SJCRH30 (cell line): ENCODE data around the gene RASAL2. TPM values are rescaled to one million over a fixed set of nuclear protein-coding genes. Genes with fewer than 3 reads are reported as not detected.

ENCODE experiments used
- DNase-seq, 2 experiments: peaks; one replicate each; pipeline ENCODE4 v3.0.0-alpha.2; 2015 to 2020
- H3K27ac ChIP-seq: fragments of 250-450 bp; sonication (Bioruptor Pico); 2 replicates; pipeline ENCODE4 v1.5.1; 2020; ENCODE audit warnings: mild to moderate bottlenecking, moderate library complexity
- H3K27me3 ChIP-seq: fragments of 250-450 bp; sonication (Bioruptor Pico); 2 replicates; pipeline ENCODE4 v1.5.1; 2020; ENCODE audit warnings: mild to moderate bottlenecking, moderate library complexity
- H3K36me3 ChIP-seq: fragments of 250-450 bp; sonication (Bioruptor Pico); 2 replicates; pipeline ENCODE4 v1.5.1; 2020; ENCODE audit warnings: mild to moderate bottlenecking, moderate library complexity
- H3K4me1 ChIP-seq: fragments of 250-450 bp; sonication (Bioruptor Pico); 2 replicates; pipeline ENCODE4 v1.5.1; 2020; ENCODE audit warnings: mild to moderate bottlenecking, moderate library complexity
- H3K4me3 ChIP-seq: fragments of 250-450 bp; sonication (Bioruptor Pico); 2 replicates; pipeline ENCODE4 v1.5.1; 2020; ENCODE audit warnings: mild to moderate bottlenecking, moderate library complexity
- H3K9me3 ChIP-seq: fragments of 250-450 bp; sonication (Bioruptor Pico); replicated peaks from 2 replicates; pipeline ENCODE4 v1.5.1; 2020; ENCODE audit warnings: mild to moderate bottlenecking, moderate library complexity
- total RNA-seq: library from RNA; depleted of rRNA; stranded (reverse); fragments of >200 nt; shearing (Covaris generic); gene quantifications from 2 replicates; pipeline ENCODE4 v1.2.3, GENCODE V29; 2014

The RASAL2 gene
- total RNA-seq, 1 experiment from 2014 or later, result 8.1 TPM

GRCh38 chr1:178146436-178146835, 52.5 kb downstream of the RASAL2 start:
- H3K27me3 ChIP-seq, result no peaks in the 10 kb centered on the region
- no peak overlapping the region for H3K27ac ChIP-seq

GRCh38 chr1:178150610-178151009, 56.7 kb downstream of the RASAL2 start:
- H3K27ac ChIP-seq, result no peak overlapping the region
- H3K36me3 ChIP-seq, result no peaks in the 10 kb centered on the region
- no peaks in the 10 kb centered on the region for H3K27me3 ChIP-seq
- H3K4me3 ChIP-seq, result no peak overlapping the region
- peaks cover 7% of the 10 kb centered on the region; the same call in 1 of the 2 replicates for H3K4me1 ChIP-seq
- no peaks in the 10 kb centered on the region for H3K9me3 ChIP-seq
- peak in 1 of 2 experiments; percentile 15 for DNase-seq

More at GRCh38 chr1:178146436-178146835, 52.5 kb downstream of the RASAL2 start:
- DNase-seq, result no peak
- Histone ChIP-seq H3K36me3 (no peaks in the 10 kb centered on the region), H3K9me3 (no peaks in the 10 kb centered on the region), H3K4me1 (peaks cover 7% of the 10 kb centered on the region; the same call in 1 of the 2 replicates), H3K4me3 (no peak overlapping the region)

DNA sequence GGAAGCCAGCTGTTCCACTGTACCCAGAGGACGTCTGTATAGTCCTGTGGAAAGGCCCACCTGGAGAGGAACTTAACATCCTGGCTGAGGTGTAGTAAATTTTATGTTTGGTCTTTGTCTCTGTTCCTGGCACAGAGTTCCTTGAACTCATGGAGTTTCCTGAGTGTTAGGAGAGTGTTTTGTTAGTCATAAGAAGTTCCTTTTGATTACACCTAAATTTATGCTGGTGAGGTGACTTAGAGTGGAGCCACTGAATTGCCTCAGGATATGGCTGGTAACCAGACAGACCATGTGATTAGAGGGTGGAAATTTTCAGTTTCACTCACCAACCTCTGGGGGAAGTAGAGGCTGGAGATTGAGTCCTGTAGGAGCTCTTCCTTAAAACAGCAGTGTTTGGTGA, 57.9 kb downstream of the RASAL2 start:
- no peaks in the 10 kb centered on the region for H3K27me3 ChIP-seq
- H3K9me3 ChIP-seq, result no peaks in the 10 kb centered on the region
- H3K4me1 ChIP-seq, result peaks cover 7% of the 10 kb centered on the region; the same call in 1 of the 2 replicates
- no peak for DNase-seq
- no peaks in the 10 kb centered on the region for H3K36me3 ChIP-seq
- H3K27ac ChIP-seq, result no peak overlapping the region
- no peak overlapping the region for H3K4me3 ChIP-seq

DNA sequence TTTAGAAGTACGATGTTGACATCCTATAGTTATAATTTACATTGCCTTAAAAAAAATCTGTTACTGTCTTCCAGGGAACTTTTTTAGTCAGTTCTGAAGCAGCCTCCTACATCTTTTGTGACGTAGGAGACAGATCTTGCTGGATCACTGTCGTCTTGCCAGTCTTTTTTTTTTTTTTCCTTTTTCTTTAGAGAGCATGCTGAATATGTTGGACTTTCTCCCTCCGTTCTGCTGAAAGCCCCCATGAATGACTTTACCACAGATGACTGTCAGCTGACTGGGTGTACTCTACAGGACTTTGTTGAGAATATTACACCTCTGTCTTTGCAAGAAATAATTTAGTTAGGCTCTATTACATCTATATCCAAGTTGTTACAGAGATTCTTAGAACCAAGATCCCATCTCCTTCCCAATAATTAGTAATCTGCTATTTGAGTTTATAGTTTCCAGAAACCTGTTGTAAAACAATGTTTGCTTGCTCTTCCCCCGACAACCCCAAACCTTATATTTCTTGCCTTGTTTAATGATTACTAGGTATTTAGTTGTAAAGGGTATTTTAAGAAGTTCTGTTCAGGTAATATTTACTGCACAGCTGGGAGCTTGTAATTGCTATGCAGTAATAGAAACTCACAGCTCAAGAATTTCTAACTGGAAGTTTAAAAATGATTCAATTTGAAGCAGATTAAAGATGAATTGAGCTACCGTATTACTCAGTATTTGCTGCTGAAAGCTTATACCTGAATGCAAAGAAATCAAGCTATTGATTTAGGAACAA, 61.8 kb downstream of the RASAL2 start:
- DNase-seq, result no peak

DNA sequence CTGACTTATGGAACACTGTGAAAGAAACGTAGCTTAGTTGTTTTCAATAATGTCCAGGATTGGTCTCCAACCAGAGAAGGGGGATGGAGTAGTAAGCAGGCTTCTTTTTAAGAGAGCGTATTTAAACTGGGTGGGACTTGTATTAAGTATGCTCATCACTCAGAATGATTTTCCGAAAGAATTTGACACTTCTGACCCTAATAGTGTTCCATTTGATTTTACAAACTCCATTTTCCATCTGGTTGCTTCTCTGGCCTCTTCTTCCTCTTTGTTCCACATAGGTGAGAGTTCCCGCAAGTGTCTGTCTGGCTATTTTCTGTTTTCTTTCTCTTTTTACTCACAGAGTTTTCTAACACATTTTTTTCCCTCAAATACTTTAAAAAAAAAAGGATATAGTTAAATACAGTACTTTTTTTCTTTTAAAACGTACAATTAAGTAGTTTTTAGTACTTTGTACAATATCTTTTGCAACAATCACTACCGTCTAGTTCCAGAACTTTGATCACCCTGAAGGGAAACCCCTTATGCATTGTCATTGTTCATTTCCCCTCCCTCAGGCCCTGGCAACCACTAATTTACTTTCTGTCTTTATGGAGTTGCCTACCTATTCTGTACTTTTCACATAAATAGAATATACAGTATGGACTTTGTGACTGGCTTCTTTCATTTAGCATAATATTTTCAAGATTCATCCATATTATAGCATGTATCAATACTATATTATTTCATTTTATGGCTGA, 67.0 kb downstream of the RASAL2 start:
- Histone ChIP-seq H3K4me1 (no peaks in the 10 kb centered on the region), H3K4me3 (no peak overlapping the region), H3K27ac (no peak overlapping the region), H3K36me3 (no peaks in the 10 kb centered on the region), H3K9me3 (no peaks in the 10 kb centered on the region), H3K27me3 (no peaks in the 10 kb centered on the region)
- no peak for DNase-seq

More for the DNA sequence above, 61.8 kb downstream of the RASAL2 start:
- no peaks in the 10 kb centered on the region for H3K27me3 ChIP-seq
- no peak overlapping the region for H3K27ac ChIP-seq
- no peak overlapping the region for H3K4me3 ChIP-seq
- no peaks in the 10 kb centered on the region for H3K36me3 ChIP-seq
- peaks cover 3% of the 10 kb centered on the region; the same call in 1 of the 2 replicates for H3K4me1 ChIP-seq
- H3K9me3 ChIP-seq, result no peaks in the 10 kb centered on the region

DNA sequence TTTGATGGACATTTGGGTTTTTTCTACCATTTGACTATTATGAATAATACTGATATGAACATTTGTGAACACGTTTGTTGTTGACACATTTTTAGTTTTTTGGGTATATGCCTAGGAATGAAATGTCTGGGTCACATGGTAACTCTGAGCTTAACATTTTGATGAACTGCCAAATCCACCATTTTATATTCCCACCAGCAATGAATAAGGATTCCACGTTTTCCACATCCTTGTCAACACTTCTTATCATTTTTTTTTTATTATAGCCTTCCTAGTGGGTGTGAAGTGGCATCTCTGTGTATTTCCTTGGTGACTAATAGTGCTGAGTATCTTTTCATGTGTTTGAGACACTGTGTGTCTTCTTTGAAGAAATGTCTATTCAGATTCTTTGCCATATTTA, 67.6 kb downstream of the RASAL2 start:
- Histone ChIP-seq H3K27ac (no peak overlapping the region), H3K4me1 (no peaks in the 10 kb centered on the region), H3K4me3 (no peak overlapping the region), H3K27me3 (no peaks in the 10 kb centered on the region), H3K36me3 (no peaks in the 10 kb centered on the region), H3K9me3 (no peaks in the 10 kb centered on the region)
- DNase-seq, result no peak

- Histone ChIP-seq H3K4me3 (no peak overlapping the region), H3K27ac (no peak overlapping the region), H3K9me3 (no peaks in the 10 kb centered on the region), H3K4me1 (no peaks in the 10 kb centered on the region), H3K27me3 (no peaks in the 10 kb centered on the region), H3K36me3 (no peaks in the 10 kb centered on the region)
- DNase-seq, result no peak
Measured at GRCh38 chr1:178165196-178165595, 71.3 kb downstream of the RASAL2 start.

- no peaks in the 10 kb centered on the region for H3K4me1 ChIP-seq
- no peak overlapping the region for H3K27ac ChIP-seq
- no peaks in the 10 kb centered on the region for H3K9me3 ChIP-seq
- no peak overlapping the region for H3K4me3 ChIP-seq
- no peak for DNase-seq
- no peaks in the 10 kb centered on the region for H3K27me3 ChIP-seq
- H3K36me3 ChIP-seq, result no peaks in the 10 kb centered on the region
Measured at GRCh38 chr1:178166429-178167024, 72.6 kb downstream of the RASAL2 start.

DNA sequence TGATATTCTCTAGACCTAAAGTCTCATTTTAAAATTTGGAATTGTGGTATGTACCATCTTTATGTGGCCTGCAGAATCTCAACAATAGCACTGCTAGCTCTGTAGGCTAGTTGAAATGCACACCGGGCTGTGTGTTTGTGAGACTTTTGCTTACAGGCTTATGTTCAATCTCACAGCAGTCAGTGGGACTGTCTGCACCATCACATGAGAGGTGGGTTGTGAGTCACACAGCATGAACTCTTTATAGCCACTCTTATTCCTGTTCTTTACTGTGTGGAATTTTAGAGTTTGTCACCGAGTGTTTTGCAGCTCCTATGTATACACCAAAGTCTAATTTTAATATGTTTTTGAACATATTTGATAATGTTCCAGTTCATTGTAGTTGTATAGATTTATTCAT, 74.6 kb downstream of the RASAL2 start:
- no peaks in the 10 kb centered on the region for H3K36me3 ChIP-seq
- no peaks in the 10 kb centered on the region for H3K9me3 ChIP-seq
- H3K4me1 ChIP-seq, result no peaks in the 10 kb centered on the region
- H3K27ac ChIP-seq, result no peak overlapping the region
- no peaks in the 10 kb centered on the region for H3K27me3 ChIP-seq
- no peak overlapping the region for H3K4me3 ChIP-seq
- DNase-seq, result no peak

GRCh38 chr1:178169649-178170048, 75.7 kb downstream of the RASAL2 start:
- Histone ChIP-seq H3K4me3 (no peak overlapping the region), H3K27me3 (no peaks in the 10 kb centered on the region), H3K4me1 (no peaks in the 10 kb centered on the region), H3K27ac (no peak overlapping the region), H3K9me3 (no peaks in the 10 kb centered on the region), H3K36me3 (no peaks in the 10 kb centered on the region)
- no peak for DNase-seq

DNA sequence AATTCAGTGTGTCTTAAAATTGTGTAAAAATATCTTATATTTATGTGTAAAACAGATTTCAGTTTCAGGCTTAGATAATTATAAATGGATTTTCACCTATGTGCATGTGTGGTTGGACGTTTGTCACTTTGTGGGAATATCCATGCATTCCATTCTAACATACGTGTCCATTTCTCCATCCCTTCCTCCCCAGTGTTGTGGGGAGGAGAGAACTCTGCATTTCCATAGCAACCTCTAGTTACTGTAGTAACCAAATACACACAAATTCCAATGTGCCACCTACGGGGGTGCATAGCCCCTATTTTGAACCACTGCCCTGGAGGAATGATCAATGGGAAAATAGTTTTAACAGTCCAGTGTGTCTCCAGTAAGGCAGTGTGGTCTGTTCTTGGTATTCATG, 79.0 kb downstream of the RASAL2 start:
- no peak for DNase-seq
- Histone ChIP-seq H3K27ac (no peak overlapping the region), H3K36me3 (no peaks in the 10 kb centered on the region), H3K27me3 (no peaks in the 10 kb centered on the region), H3K4me1 (no peaks in the 10 kb centered on the region), H3K9me3 (no peaks in the 10 kb centered on the region), H3K4me3 (no peak overlapping the region)

- Histone ChIP-seq H3K4me1 (no peaks in the 10 kb centered on the region), H3K27ac (no peak overlapping the region), H3K27me3 (no peaks in the 10 kb centered on the region), H3K4me3 (no peak overlapping the region), H3K36me3 (no peaks in the 10 kb centered on the region), H3K9me3 (no peaks in the 10 kb centered on the region)
- DNase-seq, result no peak
Measured at GRCh38 chr1:178174539-178174938, 80.6 kb downstream of the RASAL2 start.

DNA sequence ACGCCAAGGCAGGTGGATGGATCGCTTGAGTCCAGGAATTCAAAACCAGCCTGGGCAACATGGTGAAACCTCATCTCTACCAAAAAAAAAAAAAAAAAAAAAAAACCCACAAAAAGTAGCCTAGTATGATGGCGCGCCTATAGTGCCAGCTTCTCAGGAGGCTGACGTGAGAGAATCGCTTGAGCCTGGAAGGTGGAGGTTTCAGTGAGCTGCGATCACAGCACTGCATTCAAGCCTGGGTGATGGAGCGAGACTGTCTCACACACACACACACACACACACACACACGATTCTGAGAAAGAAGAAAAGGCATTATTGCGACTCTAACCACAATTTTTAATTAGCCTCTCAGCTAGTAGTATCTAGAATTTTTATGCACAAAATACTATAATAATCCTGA, 86.5 kb downstream of the RASAL2 start:
- no peak overlapping the region for H3K27ac ChIP-seq
- H3K9me3 ChIP-seq, result no peaks in the 10 kb centered on the region
- no peak for DNase-seq
- no peak overlapping the region for H3K4me3 ChIP-seq
- no peaks in the 10 kb centered on the region for H3K36me3 ChIP-seq
- no peaks in the 10 kb centered on the region for H3K4me1 ChIP-seq
- H3K27me3 ChIP-seq, result no peaks in the 10 kb centered on the region

DNA sequence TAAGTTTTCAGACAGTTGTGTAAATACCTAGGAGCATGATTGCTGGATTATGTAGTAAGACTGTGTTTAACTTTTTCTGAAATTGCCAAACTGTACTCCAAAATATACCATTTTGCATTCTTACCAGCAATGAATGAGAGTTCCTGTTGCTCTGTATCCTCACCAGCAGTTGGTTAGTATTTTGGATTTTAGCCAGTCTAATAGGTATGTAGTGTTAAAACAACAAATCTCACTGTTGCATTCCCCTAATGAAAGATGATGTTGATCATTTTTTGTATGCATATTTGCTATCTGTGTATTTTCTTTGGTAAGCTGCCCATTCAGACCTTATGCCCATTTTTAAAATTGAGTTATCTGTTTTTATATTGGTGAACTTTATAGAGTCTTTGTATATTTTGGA, 89.9 kb downstream of the RASAL2 start:
- Histone ChIP-seq H3K27me3 (no peaks in the 10 kb centered on the region), H3K4me3 (no peak overlapping the region), H3K36me3 (no peaks in the 10 kb centered on the region), H3K9me3 (no peaks in the 10 kb centered on the region), H3K4me1 (no peaks in the 10 kb centered on the region), H3K27ac (no peak overlapping the region)
- no peak for DNase-seq

DNA sequence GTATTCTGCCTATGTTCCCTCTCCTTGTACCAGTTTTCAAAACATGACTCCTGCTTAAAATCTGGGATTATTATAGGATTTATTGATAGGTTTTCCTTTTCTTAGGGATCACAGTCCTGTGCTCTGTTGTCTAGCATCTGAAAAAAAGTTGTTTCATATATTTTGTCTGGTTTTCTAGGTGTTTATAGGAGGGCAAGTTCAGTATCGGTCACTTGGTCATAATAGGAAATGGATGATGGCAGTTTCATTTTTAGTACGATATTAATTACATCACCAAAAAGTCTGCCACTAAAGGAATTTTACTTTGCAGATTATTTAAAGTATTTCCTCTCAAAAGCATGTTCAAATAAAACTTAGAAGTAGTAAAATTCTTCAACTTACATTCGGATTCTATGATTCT, 94.4 kb downstream of the RASAL2 start:
- Histone ChIP-seq H3K27me3 (no peaks in the 10 kb centered on the region), H3K27ac (no peak overlapping the region), H3K4me3 (no peak overlapping the region), H3K36me3 (no peaks in the 10 kb centered on the region), H3K9me3 (no peaks in the 10 kb centered on the region), H3K4me1 (no peaks in the 10 kb centered on the region)
- no peak for DNase-seq
